ENCODE results near the gene SDCBP2.

The SDCBP2 gene

GRCh38 chr20:1296117-1296610 is 32.8 kb downstream of the SDCBP2 start:
- in situ Hi-C loops (cut with HindIII; ENCODE audit: low sequenced_read_pairs): no loop called here
- DNase-seq (ENCODE audit: low read depth): no peak
- no peak overlapping the region for H3K4me3 ChIP-seq (ENCODE audit: low read depth, low read length)
- TF ChIP-seq, protein P1, sequence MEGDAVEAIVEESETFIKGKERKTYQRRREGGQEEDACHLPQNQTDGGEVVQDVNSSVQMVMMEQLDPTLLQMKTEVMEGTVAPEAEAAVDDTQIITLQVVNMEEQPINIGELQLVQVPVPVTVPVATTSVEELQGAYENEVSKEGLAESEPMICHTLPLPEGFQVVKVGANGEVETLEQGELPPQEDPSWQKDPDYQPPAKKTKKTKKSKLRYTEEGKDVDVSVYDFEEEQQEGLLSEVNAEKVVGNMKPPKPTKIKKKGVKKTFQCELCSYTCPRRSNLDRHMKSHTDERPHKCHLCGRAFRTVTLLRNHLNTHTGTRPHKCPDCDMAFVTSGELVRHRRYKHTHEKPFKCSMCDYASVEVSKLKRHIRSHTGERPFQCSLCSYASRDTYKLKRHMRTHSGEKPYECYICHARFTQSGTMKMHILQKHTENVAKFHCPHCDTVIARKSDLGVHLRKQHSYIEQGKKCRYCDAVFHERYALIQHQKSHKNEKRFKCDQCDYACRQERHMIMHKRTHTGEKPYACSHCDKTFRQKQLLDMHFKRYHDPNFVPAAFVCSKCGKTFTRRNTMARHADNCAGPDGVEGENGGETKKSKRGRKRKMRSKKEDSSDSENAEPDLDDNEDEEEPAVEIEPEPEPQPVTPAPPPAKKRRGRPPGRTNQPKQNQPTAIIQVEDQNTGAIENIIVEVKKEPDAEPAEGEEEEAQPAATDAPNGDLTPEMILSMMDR (IDR thresholded peaks at IDR 0.05; ENCODE audit: low read depth, low read length, missing control alignments): no peak

GRCh38 chr20:1295276-1295930 is 33.5 kb downstream of the SDCBP2 start:
- no peak for DNase-seq (ENCODE audit: low read depth)
- no peak overlapping the region for H3K4me3 ChIP-seq (ENCODE audit: low read depth, low read length)
- in situ Hi-C loops (cut with HindIII; ENCODE audit: low sequenced_read_pairs): no loop called here
- TF ChIP-seq, protein P1 (IDR thresholded peaks at IDR 0.05; ENCODE audit: low read depth, low read length, missing control alignments): no peak

GRCh38 chr20:1294497-1294896 is 34.4 kb downstream of the SDCBP2 start:
- no peak overlapping the region for H3K4me3 ChIP-seq (ENCODE audit: low read depth, low read length)
- TF ChIP-seq, protein P1 (IDR thresholded peaks at IDR 0.05; ENCODE audit: low read depth, low read length, missing control alignments): no peak
- DNase-seq (ENCODE audit: low read depth): no peak
- in situ Hi-C loops (cut with HindIII; ENCODE audit: low sequenced_read_pairs): no loop called here

DNA sequence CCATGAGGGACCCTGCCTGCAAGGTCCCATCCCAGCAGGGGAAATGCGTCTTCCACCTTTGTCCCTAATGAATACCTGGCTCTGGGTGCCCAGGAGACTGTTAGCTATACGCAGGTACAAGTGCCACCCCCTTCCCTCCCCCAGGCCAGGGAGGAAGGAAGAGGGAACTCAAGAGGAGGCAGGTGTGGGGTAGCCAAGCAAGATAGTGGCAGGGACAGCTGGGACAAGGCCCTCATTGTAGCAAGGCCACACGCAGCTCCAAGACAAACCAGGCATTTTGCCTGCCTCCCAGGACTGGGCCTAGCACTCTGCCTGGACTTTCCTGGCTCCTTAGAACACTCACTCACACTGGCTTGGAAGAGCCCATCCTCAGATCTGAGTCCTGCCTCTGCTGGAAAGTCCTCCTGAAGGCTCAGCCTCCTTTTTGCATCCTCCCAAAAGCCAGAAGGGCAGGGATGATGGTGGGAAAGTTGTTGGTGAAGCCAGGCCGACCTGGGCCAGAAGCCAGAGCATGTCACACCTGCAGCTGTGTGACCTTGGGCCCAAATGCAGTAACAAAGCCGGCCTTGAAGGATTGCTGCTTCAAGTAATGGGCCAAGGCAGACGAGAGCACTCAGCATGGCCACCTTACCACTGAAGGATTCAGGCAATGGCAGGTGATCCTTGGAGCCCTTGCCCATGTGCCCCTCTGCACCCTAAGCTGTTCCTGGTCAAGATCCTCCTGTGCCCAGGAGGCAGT is 35.1 kb downstream of the SDCBP2 start:
- DNase-seq (ENCODE audit: low read depth): no peak
- TF ChIP-seq, protein P1 (IDR thresholded peaks at IDR 0.05; ENCODE audit: low read depth, low read length, missing control alignments): no peak
- H3K4me3 ChIP-seq (ENCODE audit: low read depth, low read length): no peak overlapping the region
- in situ Hi-C loops (cut with HindIII; ENCODE audit: low sequenced_read_pairs): no loop called here

- DNase-seq (ENCODE audit: low read depth): no peak
These were observed 36.3 kb downstream of the SDCBP2 start for GRCh38 chr20:1292620-1293019.

DNA sequence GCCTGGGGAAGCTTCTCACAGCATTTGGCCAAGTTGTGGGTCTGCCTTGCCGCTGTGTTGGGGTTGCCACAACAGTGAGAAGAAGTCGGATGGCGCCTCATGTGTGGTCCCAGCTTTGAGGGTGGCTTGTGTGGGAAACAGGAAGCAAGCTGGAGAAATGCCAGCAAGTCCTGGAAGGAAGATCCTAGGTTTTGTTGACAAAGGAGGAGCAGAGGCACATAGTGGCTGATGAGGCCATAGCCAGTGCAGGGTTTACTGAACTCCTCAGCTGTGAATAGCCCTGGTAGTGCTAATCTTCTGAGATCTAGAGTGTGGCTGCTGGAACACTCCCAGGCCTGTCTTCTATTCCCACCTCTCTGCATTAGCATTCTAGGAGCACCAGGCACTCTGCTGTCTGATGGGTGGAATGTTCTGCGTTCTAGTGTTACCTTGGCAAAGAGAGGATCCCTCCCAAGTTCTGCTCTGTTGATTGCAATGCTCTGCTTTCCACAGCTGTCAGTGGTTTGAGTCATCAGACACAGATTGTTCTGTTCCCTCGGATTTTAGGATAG is 37.7 kb downstream of the SDCBP2 start:
- DNase-seq (ENCODE audit: low read depth): no peak
- in situ Hi-C loops (cut with HindIII; ENCODE audit: low sequenced_read_pairs): no loop called here
- TF ChIP-seq, protein P1 (IDR thresholded peaks at IDR 0.05; ENCODE audit: low read depth, low read length, missing control alignments): no peak
- H3K4me3 ChIP-seq (ENCODE audit: low read depth, low read length): no peak overlapping the region

More at GRCh38 chr20:1292620-1293019, 36.3 kb downstream of the SDCBP2 start:
- H3K4me3 ChIP-seq (ENCODE audit: low read depth, low read length): no peak overlapping the region
- in situ Hi-C loops (cut with HindIII; ENCODE audit: low sequenced_read_pairs): no loop called here
- TF ChIP-seq, protein P1 (IDR thresholded peaks at IDR 0.05; ENCODE audit: low read depth, low read length, missing control alignments): no peak

Data from astrocyte of the cerebellum (primary cell).